Midbrain (tissue), 1 donor: ENCODE measurements around the gene THOP1.

Experiments used
- DNase-seq: peaks from one replicate; lab custom pipeline; 2025; lab: John Stamatoyannopoulos, UW

THOP1 gene

DNA sequence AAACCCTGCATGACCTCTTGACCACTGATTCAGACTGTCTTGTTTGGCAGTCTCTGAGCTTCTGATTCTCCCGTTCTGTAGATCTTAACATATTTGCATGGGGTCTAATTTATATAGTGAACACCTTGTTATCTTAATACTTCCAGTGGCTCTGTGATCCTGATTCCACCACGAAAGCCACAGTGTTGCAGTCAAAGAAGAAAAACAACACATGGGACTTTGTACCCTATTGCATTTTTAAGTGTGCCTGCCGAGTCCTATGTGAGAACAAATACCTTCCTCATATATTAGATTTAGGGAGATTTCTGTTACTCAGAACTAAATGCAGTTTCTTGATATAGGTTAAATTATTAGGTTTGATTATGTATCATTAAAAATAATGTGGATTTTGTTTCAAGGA lies 69.5 kb downstream of the THOP1 start:
- no peak for DNase-seq

DNA sequence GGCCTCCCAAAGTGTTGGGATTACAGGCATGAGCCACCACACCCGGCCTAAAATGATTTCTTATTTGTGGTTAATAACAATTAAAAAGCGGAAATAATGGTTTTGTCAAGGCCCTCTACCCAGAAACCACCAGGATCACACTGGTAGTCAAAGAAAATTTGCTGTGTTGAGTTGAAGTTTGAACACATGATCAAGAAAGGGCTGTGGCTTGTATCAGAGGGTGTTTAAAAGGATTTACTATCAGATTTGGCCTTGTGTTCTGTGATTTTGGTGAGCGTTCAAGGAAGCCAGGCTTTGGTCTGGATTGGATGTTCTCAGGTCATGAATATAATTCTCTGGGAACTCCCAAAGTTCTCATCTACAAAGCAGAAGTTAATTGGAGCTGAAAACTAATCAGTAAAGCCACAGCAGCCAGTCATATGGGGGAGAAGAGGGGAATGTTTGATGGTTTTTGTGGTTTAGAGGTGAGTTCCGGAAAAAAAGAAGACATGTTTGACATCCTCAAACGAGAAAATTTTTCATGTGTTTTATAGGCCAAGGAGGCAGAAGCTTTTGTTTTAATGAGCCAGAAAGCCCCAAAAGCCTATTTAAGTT lies 71.3 kb downstream of the THOP1 start:
- DNase-seq, result no peak

DNA sequence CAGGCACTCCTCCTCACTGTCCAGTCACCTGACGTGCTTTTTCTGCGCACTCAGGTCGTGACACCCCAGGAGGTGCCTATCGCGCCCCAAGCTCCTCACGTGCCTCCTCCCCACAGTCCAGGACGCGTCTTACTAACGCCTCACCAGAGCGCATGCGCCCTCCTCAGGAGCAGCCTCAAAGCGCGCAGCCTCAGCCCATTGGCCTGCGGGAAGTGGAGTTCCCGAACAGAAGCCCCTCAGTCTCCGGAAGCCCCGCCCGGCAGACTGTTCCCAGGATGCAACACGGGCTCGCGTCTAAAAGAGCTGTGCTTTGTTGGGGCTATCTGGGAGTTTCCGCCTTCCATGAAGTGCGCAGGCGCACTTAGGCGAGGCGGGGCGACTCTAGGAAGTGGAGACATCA lies 73.6 kb downstream of the THOP1 start:
- DNase-seq, result no peak

DNA sequence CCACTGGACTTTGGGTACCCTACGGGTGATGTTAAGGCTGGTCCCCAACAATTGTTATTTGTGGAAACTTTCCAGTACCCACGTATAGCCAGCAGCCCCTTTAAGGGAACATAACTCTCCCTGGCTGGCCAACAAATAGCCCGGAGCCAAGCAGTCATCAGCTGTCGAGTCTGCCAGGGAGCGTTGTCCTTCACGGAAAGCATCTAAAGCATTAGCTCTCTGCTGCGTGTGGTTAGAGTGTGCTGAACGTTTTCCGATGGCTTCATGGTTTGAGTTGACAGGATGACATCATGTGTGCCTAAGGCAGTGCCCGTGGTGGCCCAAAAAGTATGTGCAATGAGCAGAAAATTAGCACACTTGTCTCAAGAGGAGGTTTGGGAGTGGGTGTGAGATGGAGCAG lies 78.5 kb downstream of the THOP1 start:
- DNase-seq, result no peak
